ENCODE measurements around the gene NSUN4. TPM values are rescaled to one million over a fixed set of nuclear protein-coding genes. Genes with fewer than 3 reads are reported as not detected.

NSUN4 gene
- total RNA-seq, 1 donor from 2014 or later: 27.7 TPM

GRCh38 chr1:46406881-46407608, 66.4 kb downstream of the NSUN4 start:
- H3K36me3 ChIP-seq: peaks cover 5% of the 10 kb centered on the region
- H3K27ac ChIP-seq: no peak overlapping the region
- TF ChIP-seq CTCF (IDR thresholded peaks at IDR 0.05): no peak
- ATAC-seq (no peak), DNase-seq (peak; percentile 35)
- no peaks in the 10 kb centered on the region for H3K9me3 ChIP-seq
- H3K4me1 ChIP-seq: peaks cover 12% of the 10 kb centered on the region
- H3K4me3 ChIP-seq: no peak overlapping the region
- intact Hi-C loops (cut with DNase I): no loop called here
- no peaks in the 10 kb centered on the region for H3K27me3 ChIP-seq

GRCh38 chr1:46407636-46408035, 67.0 kb downstream of the NSUN4 start:
- Histone ChIP-seq H3K36me3 (peaks cover 5% of the 10 kb centered on the region), H3K4me1 (peaks cover 7% of the 10 kb centered on the region), H3K4me3 (no peak overlapping the region), H3K9me3 (no peaks in the 10 kb centered on the region), H3K27me3 (no peaks in the 10 kb centered on the region), H3K27ac (no peak overlapping the region)
- TF ChIP-seq CTCF (IDR thresholded peaks at IDR 0.05): no peak
- intact Hi-C loops (cut with DNase I): no loop called here
- DNase-seq: no peak
- ATAC-seq: no peak

GRCh38 chr1:46408356-46409062, 67.9 kb downstream of the NSUN4 start:
- H3K4me1 ChIP-seq: peaks cover 4% of the 10 kb centered on the region
- H3K27me3 ChIP-seq: no peaks in the 10 kb centered on the region
- no peak for TF ChIP-seq CTCF (IDR thresholded peaks at IDR 0.05)
- no peak for ATAC-seq
- intact Hi-C loops (cut with DNase I): no loop called here
- no peak for DNase-seq
- no peaks in the 10 kb centered on the region for H3K9me3 ChIP-seq
- H3K27ac ChIP-seq: no peak overlapping the region
- H3K36me3 ChIP-seq: peaks cover 5% of the 10 kb centered on the region
- H3K4me3 ChIP-seq: no peak overlapping the region

- Histone ChIP-seq H3K27me3 (no peaks in the 10 kb centered on the region), H3K36me3 (peaks cover 5% of the 10 kb centered on the region), H3K9me3 (no peaks in the 10 kb centered on the region), H3K27ac (no peak overlapping the region), H3K4me3 (no peak overlapping the region), H3K4me1 (peaks cover 4% of the 10 kb centered on the region)
- DNase-seq (no peak), ATAC-seq (no peak)
- intact Hi-C loops (cut with DNase I): no loop called here
- no peak for TF ChIP-seq CTCF (IDR thresholded peaks at IDR 0.05)
Measured at GRCh38 chr1:46409063-46409372, 68.4 kb downstream of the NSUN4 start.

- no peak for DNase-seq
- no peaks in the 10 kb centered on the region for H3K27me3 ChIP-seq
- ATAC-seq: no peak
- no peak for TF ChIP-seq CTCF (IDR thresholded peaks at IDR 0.05)
- H3K36me3 ChIP-seq: peaks cover 5% of the 10 kb centered on the region
- no peak overlapping the region for H3K4me3 ChIP-seq
- H3K27ac ChIP-seq: no peak overlapping the region
- intact Hi-C loops (cut with DNase I): no loop called here
- peaks cover 4% of the 10 kb centered on the region for H3K4me1 ChIP-seq
- H3K9me3 ChIP-seq: no peaks in the 10 kb centered on the region
Measured at GRCh38 chr1:46410156-46411009, 69.8 kb downstream of the NSUN4 start.
